HepG2 (cell line): ENCODE results near the gene NEURL3. TPM values are rescaled to one million over a fixed set of nuclear protein-coding genes. Genes with fewer than 3 reads are reported as not detected.

Experiments used
- AHR ChIP-seq: IDR thresholded peaks from 2 replicates; pipeline ENCODE4 v1.6.1; 2018; ENCODE audit warnings: missing genetic modification reagents, missing compliant biosample characterization
- ARHGAP35 ChIP-seq: sonication (generic); formaldehyde crosslinking; IDR thresholded peaks from 2 replicates; pipeline ENCODE4 v1.9.0; 2022; ENCODE audit warnings: mild to moderate bottlenecking, inconsistent platforms, moderate library complexity, missing genetic modification reagents, borderline replicate concordance
- ARNT ChIP-seq: fragments of 450-650 bp; IDR thresholded peaks from 2 replicates; pipeline ENCODE4 v1.6.1; 2017
- ARNTL ChIP-seq: sonication (generic); formaldehyde crosslinking; IDR thresholded peaks from 2 replicates; pipeline ENCODE4 v1.4.0; 2020; ENCODE audit warnings: mild to moderate bottlenecking, missing genetic modification reagents
- ATF7-NPFF ChIP-seq: sonication (generic); formaldehyde crosslinking; IDR thresholded peaks from 2 replicates; pipeline ENCODE4 v1.8.1; 2023; ENCODE audit warnings: mild to moderate bottlenecking, low read depth, missing genetic modification reagents, moderate library complexity
- CBFB ChIP-seq: sonication (generic); formaldehyde crosslinking; IDR thresholded peaks from 2 replicates; pipeline ENCODE4 v1.4.0; 2020; ENCODE audit warnings: missing genetic modification reagents
- CC2D1A ChIP-seq: sonication (generic); formaldehyde crosslinking; IDR thresholded peaks from 2 replicates; pipeline ENCODE4 v1.8.1; 2023; ENCODE audit warnings: mild to moderate bottlenecking, missing genetic modification reagents
- CREB1 ChIP-seq, 2 experiments: fragments of 450-650 bp in 1 of 2; IDR thresholded peaks; 2 replicates each; pipeline ENCODE4 v1.6.1; 2016 to 2017; ENCODE audit warnings: control low read depth in 1 of 2, mild to moderate bottlenecking in 1 of 2, missing compliant biosample characterization in 1 of 2, missing genetic modification characterization in 1 of 2
- DR1 ChIP-seq: sonication (generic); formaldehyde crosslinking; IDR thresholded peaks from 2 replicates; pipeline ENCODE4 v1.8.0; 2021; ENCODE audit warnings: mild to moderate bottlenecking, missing genetic modification reagents, inconsistent platforms
- ESRRA ChIP-seq: sonication (generic); formaldehyde crosslinking; IDR thresholded peaks from 2 replicates; pipeline ENCODE4 v1.5.1; 2020; ENCODE audit warnings: mild to moderate bottlenecking, low read depth, missing genetic modification reagents
- FOXO1 ChIP-seq: sonication (generic); formaldehyde crosslinking; IDR thresholded peaks from 2 replicates; pipeline ENCODE4 v1.4.0; 2020; ENCODE audit warnings: missing genetic modification reagents
- GPN1 ChIP-seq: sonication (generic); formaldehyde crosslinking; IDR thresholded peaks from 2 replicates; pipeline ENCODE4 v1.5.1; 2020; ENCODE audit warnings: missing genetic modification reagents, borderline replicate concordance
- KLF16 ChIP-seq, 2 experiments: sonication (generic) in 1 of 2; formaldehyde crosslinking in 1 of 2; IDR thresholded peaks; 2 replicates each; pipeline versions ENCODE4 v1.6.1 to v1.8.0; 2016 to 2023; ENCODE audit warnings: missing genetic modification reagents in 2 of 2, missing compliant biosample characterization in 1 of 2
- NFIC ChIP-seq: IDR thresholded peaks from 2 replicates; pipeline ENCODE4 v1.6.1; 2012; ENCODE audit warnings: mild to moderate bottlenecking, low read length, inconsistent platforms
- NKX3-1 ChIP-seq: sonication (generic); formaldehyde crosslinking; IDR thresholded peaks from 2 replicates; pipeline ENCODE4 v1.5.0; 2020; ENCODE audit warnings: missing genetic modification reagents
- NR2C2 ChIP-seq: sonication (generic); formaldehyde crosslinking; IDR thresholded peaks from 2 replicates; pipeline ENCODE4 v1.4.0; 2020; ENCODE audit warnings: missing genetic modification reagents, mild to moderate bottlenecking, moderate library complexity, borderline replicate concordance
- RAD51 ChIP-seq: fragments of 450-650 bp; IDR thresholded peaks from 2 replicates; pipeline ENCODE4 v1.6.1; 2016; ENCODE audit warnings: borderline replicate concordance
- SAFB2 ChIP-seq: sonication (generic); formaldehyde crosslinking; IDR thresholded peaks from 2 replicates; pipeline ENCODE4 v1.5.1; 2020; ENCODE audit warnings: missing genetic modification reagents, low read depth, mild to moderate bottlenecking, borderline replicate concordance
- SMARCE1 ChIP-seq: fragments of 450-650 bp; IDR thresholded peaks from 2 replicates; pipeline ENCODE4 v1.6.1; 2017; ENCODE audit warnings: borderline replicate concordance
- TAF1 ChIP-seq: sonication (generic); formaldehyde crosslinking; IDR thresholded peaks from 2 replicates; pipeline ENCODE4 v1.4.0; 2020; ENCODE audit warnings: missing genetic modification reagents
- ZBTB44 ChIP-seq: sonication (generic); formaldehyde crosslinking; IDR thresholded peaks from 2 replicates; pipeline ENCODE4 v1.4.0; 2020; ENCODE audit warnings: missing genetic modification reagents
- ZFP90 ChIP-seq: sonication (generic); formaldehyde crosslinking; IDR thresholded peaks from 2 replicates; pipeline ENCODE4 v1.8.0; 2022; ENCODE audit warnings: missing genetic modification reagents, mild to moderate bottlenecking, inconsistent platforms, borderline replicate concordance
- ZNF569 ChIP-seq: sonication (generic); formaldehyde crosslinking; IDR thresholded peaks from 2 replicates; pipeline ENCODE4 v1.5.0; 2020; ENCODE audit warnings: mild to moderate bottlenecking, missing genetic modification reagents, moderate library complexity, borderline replicate concordance
- ZNF607 ChIP-seq: sonication (generic); formaldehyde crosslinking; IDR thresholded peaks from 2 replicates; pipeline ENCODE4 v1.5.1; 2020; ENCODE audit warnings: missing genetic modification reagents, mild to moderate bottlenecking, borderline replicate concordance
- ZNF839 ChIP-seq: sonication (generic); formaldehyde crosslinking; IDR thresholded peaks from 2 replicates; pipeline ENCODE4 v1.4.0; 2020; ENCODE audit warnings: missing genetic modification reagents, mild to moderate bottlenecking, borderline replicate concordance
- ZNF841 ChIP-seq: sonication (generic); formaldehyde crosslinking; IDR thresholded peaks from 2 replicates; pipeline ENCODE4 v1.8.1; 2023; ENCODE audit warnings: missing genetic modification reagents, borderline replicate concordance
- polyA plus RNA-seq, 8 experiments: library from polyadenylated mRNA; depleted of rRNA in 3 of 8; stranded (reverse) in 7 of 8; unstranded in 1 of 8; fragments of >200 nt; fragmentation: Illumina TruSeq in 4 of 8; extraction: Trizol in 4 of 8; gene quantifications; 2 replicates each; pipeline versions ENCODE4 v1.2.1 to v1.2.3, GENCODE V29; 2011 to 2016; ENCODE audit warnings: low read depth in 4 of 8, missing spikeins in 1 of 8, mixed read lengths in 1 of 8; ENCODE audit not compliant: insufficient read depth in 1 of 8
- total RNA-seq, 5 experiments: library from RNA; depleted of rRNA; stranded (reverse); fragments of >200 nt; fragmentation: Illumina TruSeq; extraction: Trizol; gene quantifications; 2 replicates each; pipeline ENCODE4 v1.2.3, GENCODE V29; 2016; ENCODE audit warnings: low read depth in 1 of 5
- TF ChIP-seq, protein P1 (sequence below): sonication (generic); formaldehyde crosslinking; IDR thresholded peaks from 2 replicates; pipeline ENCODE4 v1.5.0; 2020; ENCODE audit warnings: mild to moderate bottlenecking, missing genetic modification reagents

The NEURL3 gene
- total and polyA plus RNA-seq, 2 of the 13 experiments (the other 11 are each of a cell fraction or from before 2014, with no cell fraction given): 0.16 to 1.2 TPM

GRCh38 chr2:96549967-96550786 is 45.0 kb upstream of the NEURL3 start (continued):
- TF ChIP-seq, protein P1, sequence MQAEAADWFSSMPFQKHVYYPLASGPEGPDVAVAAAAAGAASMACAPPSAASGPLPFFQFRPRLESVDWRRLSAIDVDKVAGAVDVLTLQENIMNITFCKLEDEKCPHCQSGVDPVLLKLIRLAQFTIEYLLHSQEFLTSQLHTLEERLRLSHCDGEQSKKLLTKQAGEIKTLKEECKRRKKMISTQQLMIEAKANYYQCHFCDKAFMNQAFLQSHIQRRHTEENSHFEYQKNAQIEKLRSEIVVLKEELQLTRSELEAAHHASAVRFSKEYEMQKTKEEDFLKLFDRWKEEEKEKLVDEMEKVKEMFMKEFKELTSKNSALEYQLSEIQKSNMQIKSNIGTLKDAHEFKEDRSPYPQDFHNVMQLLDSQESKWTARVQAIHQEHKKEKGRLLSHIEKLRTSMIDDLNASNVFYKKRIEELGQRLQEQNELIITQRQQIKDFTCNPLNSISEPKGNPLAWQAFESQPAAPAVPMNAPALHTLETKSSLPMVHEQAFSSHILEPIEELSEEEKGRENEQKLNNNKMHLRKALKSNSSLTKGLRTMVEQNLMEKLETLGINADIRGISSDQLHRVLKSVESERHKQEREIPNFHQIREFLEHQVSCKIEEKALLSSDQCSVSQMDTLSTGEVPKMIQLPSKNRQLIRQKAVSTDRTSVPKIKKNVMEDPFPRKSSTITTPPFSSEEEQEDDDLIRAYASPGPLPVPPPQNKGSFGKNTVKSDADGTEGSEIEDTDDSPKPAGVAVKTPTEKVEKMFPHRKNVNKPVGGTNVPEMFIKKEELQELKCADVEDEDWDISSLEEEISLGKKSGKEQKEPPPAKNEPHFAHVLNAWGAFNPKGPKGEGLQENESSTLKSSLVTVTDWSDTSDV: peak; percentile 13; the same call in 1 of the 2 replicates
- TF ChIP-seq CC2D1A (CRISPR knock-in tag) (no peak), KLF16 (CRISPR knock-in tag; IDR thresholded peaks at IDR 0.05) (peak in 1 of 2 experiments; percentile 88; a peak in 2 of 4 replicates), ZFP90 (CRISPR knock-in tag) (peak; percentile 66; the same call in 1 of the 2 replicates), SAFB2 (peak; percentile 74; the same call in 1 of the 2 replicates), RAD51 (no peak), ARNTL (CRISPR knock-in tag) (peak; percentile 100), ZNF607 (CRISPR knock-in tag) (no peak; the same call in 1 of the 2 replicates), SMARCE1 (no peak), NFIC (no peak), CBFB (CRISPR knock-in tag) (no peak; the same call in none of the 2 replicates), CREB1 (IDR thresholded peaks at IDR 0.05) (peak; percentile 24; the same call in 1 of the 2 replicates), CREB1 (CRISPR knock-in tag; IDR thresholded peaks at IDR 0.05) (no peak), ARNT (no peak), NKX3-1 (CRISPR knock-in tag) (no peak; the same call in 1 of the 2 replicates), TAF1 (CRISPR knock-in tag) (peak; percentile 57; the same call in 1 of the 2 replicates), ZNF569 (CRISPR knock-in tag) (peak; percentile 98; the same call in 1 of the 2 replicates), ARHGAP35 (CRISPR knock-in tag) (peak; percentile 96; the same call in 1 of the 2 replicates), DR1 (CRISPR knock-in tag) (no peak), ZNF841 (no peak), NR2C2 (CRISPR knock-in tag) (peak; percentile 63), ZNF839 (CRISPR knock-in tag) (peak; percentile 69; the same call in 1 of the 2 replicates), ESRRA (CRISPR knock-in tag) (peak; percentile 98), ZBTB44 (CRISPR knock-in tag) (no peak; the same call in 1 of the 2 replicates), ATF7-NPFF (CRISPR knock-in tag) (peak; percentile 96), GPN1 (CRISPR knock-in tag) (no peak), AHR (peak; percentile 64; the same call in 1 of the 2 replicates), FOXO1 (CRISPR knock-in tag) (peak; percentile 38)
